NCI-H1417 (cell line): ENCODE results near the gene CDK5RAP2.

Source experiments
- DNase-seq, 3 experiments: peaks; one replicate each; lab custom pipeline; 2025; lab: John Stamatoyannopoulos, UW

CDK5RAP2 gene

DNA sequence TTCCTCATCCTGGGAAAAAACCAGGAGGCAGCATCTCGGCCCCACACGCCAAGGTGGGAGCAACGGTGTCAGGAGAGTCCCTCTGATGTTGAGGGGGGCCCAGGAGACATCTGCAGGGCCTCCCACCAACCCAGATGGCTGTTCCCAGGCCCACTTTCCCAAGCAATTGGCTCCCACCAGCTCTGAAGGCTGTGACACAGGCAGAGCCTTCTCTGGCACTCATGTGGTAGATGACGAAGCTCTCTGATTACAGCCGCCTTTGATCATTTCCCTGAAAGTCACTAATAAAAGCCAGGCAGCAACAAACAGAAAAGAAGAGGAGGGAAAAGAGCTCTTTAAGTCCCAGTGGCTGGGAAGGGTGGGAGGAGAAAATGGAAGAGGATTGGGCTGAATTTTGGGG lies 226.5 kb downstream of the CDK5RAP2 start:
- DNase-seq, result no peak

- no peak for DNase-seq
These were observed 228.9 kb downstream of the CDK5RAP2 start for GRCh38 chr9:120351106-120351505.

DNA sequence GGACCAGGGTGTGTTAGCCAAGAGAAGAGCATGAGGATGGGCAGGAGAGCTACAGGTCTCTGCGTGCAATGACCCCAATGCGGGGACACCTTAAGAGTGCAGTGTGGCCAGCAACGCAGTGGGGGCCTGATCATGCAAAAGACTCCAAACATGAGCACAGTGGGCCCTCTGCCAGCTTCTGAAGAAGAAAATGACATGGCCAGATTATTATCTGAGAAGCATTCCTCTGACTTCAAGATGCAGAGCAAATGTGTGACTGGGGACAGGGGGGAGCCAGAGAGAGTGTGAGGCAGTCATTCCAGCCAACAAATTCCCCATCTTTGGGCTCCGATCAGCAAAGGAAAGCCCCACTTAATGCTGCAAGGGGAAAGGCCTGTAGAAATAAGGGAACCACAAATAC lies 229.4 kb downstream of the CDK5RAP2 start:
- no peak for DNase-seq

GRCh38 chr9:120348951-120349429 lies 231.0 kb downstream of the CDK5RAP2 start:
- peak; percentile 13 to 69 (median 39) for DNase-seq

- no peak for DNase-seq
These were observed 234.6 kb downstream of the CDK5RAP2 start for GRCh38 chr9:120345379-120345778.

DNA sequence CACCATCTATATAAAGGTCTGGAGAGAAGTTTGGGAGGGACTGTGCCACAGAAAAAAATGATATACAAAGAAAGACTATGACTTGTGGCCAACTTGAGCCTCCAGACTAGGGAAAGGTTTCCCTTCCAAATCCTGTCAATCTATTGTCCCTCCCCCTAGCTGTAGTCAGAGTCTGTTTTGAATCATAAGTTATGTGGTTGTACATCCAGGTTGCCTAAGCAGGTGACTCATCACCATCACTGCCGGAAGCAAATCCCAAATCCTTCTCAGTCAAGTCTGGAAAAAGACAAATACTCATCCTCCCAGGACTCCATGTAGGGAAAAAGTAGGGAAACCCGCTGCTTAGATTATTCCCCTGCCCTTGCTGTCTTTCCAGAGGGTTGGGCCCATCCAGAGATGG lies 235.7 kb downstream of the CDK5RAP2 start:
- peak in 1 of 3 experiments; percentile 6 for DNase-seq

DNA sequence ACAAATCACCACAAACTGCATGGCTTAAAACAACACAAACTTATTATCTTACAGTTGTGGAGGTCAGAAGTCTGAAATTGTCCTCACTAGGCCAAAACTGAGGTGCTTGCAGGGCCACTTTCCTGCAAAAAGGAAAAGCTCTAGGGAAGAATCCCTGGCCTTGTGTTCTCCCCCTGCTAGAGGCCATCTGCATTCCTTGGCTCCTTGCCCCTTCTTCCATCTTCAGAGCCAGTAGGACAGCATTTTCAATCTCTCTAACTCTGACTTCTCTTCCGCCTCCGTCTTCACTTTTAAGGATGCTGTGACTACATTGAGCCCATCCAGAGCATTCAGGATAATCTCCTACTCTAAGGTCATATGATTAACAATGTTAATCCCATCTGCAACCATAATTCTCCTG lies 236.6 kb downstream of the CDK5RAP2 start:
- DNase-seq, result no peak
